ENCODE data around the gene GAMT. TPM values are rescaled to one million over a fixed set of nuclear protein-coding genes. Genes with fewer than 3 reads are reported as not detected.

The GAMT gene
- polyA plus RNA-seq, 1 experiment, result 26.9 TPM

GRCh38 chr19:1384085-1384462, 17.3 kb downstream of the GAMT start:
- no peaks in the 10 kb centered on the region for H3K27me3 ChIP-seq (ENCODE audit: control insufficient read depth, insufficient read depth, low read length)
- no peak for TF ChIP-seq CTCF (IDR thresholded peaks at IDR 0.05; ENCODE audit: low read depth, low read length)
- H3K4me3 ChIP-seq (ENCODE audit: low read depth, low read length), result peak overlapping the region; percentile 91
- H3K27ac ChIP-seq (ENCODE audit: low read depth, low read length), result no peak overlapping the region
- DNase-seq (ENCODE audit: low read depth, low spot score), result no peak
- ChIA-PET POLR2A (no interaction called here), CTCF (no interaction called here)
- H3K9me3 ChIP-seq (ENCODE audit: control insufficient read depth, insufficient read depth, low read length), result peaks cover 5% of the 10 kb centered on the region; the same call in 1 of the 2 replicates

DNA sequence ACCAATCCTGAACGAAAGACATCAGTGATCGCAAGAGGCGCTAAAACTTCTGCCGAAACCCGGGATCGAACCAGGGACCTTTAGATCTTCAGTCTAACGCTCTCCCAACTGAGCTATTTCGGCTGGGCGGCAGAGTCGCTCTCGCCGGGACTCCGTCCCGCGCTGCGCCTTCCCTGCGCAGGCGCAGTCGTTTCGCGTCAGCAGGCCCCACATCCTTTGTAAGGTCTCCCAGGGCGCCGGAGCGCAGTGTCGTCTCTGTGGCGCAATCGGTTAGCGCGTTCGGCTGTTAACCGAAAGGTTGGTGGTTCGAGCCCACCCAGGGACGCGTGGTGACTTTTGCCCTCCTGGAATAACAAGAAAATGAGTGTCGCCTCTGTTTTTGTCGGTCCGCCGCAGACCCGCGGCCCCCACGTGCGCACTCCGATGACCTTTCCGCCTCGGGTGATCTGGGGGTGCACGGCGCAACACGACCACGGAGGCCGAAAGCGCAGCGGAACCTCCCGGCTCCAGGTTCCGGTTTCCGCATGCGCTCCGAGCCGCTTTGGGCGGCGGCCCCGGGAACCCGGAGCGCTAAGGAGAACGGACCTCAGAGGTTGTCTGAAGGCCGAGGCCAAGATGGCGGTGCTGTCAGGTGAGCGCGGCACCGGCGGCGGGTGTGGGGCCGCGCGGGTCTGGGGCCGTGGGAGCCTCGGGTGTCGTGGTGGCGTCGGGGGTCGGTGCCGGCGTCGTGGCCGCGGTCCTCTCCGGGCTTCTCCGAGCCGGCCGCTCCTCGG, 17.8 kb downstream of the GAMT start, which contains the start of gene NDUFS7:
NDUFS7 (plus strand) TSS at position 596 of the 773 bp plus-strand sequence; CDS start at position 616, 20 bp downstream.
- Histone ChIP-seq H3K4me3 (ENCODE audit: low read depth, low read length) (peak within 1 kb of the TSS; percentile 91), H3K27me3 (ENCODE audit: control insufficient read depth, insufficient read depth, low read length) (no peaks in the 10 kb centered on the region), H3K27ac (ENCODE audit: low read depth, low read length) (peak within 1 kb of the TSS; percentile 75), H3K9me3 (ENCODE audit: control insufficient read depth, insufficient read depth, low read length) (peaks cover 1% of the 10 kb centered on the region; the same call in 1 of the 2 replicates)
- TF ChIP-seq CTCF (IDR thresholded peaks at IDR 0.05; ENCODE audit: low read depth, low read length), result peak; percentile 27; the same call in 1 of the 2 replicates
- POLR2A ChIA-PET, result interaction anchor here (0.6 to 1.1 kb wide), 7 partner anchors 13 to 139 kb away, joined by 3 to 8 read pairs (median 4); partner anchors contain the start of gene CIRBP
- CTCF ChIA-PET, result no interaction called here
- peak; percentile 85 for DNase-seq (ENCODE audit: low read depth, low spot score)

- no peaks in the 10 kb centered on the region for H3K27me3 ChIP-seq (ENCODE audit: control insufficient read depth, insufficient read depth, low read length)
- TF ChIP-seq CTCF (IDR thresholded peaks at IDR 0.05; ENCODE audit: low read depth, low read length), result no peak
- ChIA-PET POLR2A (interaction anchor here (0.6 to 1.1 kb wide), 7 partner anchors 14 to 139 kb away, joined by 3 to 8 read pairs (median 4); partner anchors contain the start of gene CIRBP), CTCF (interaction anchor here (0.8 kb wide), 1 partner anchor 103 kb away, joined by 3 read pairs; no protein-coding TSS in a partner anchor)
- DNase-seq (ENCODE audit: low read depth, low spot score), result no peak
- peaks cover under 1% of the 10 kb centered on the region; the same call in 1 of the 2 replicates for H3K9me3 ChIP-seq (ENCODE audit: control insufficient read depth, insufficient read depth, low read length)
- no peak overlapping the region for H3K27ac ChIP-seq (ENCODE audit: low read depth, low read length)
- H3K4me3 ChIP-seq (ENCODE audit: low read depth, low read length), result no peak overlapping the region
Measured at GRCh38 chr19:1383017-1383311, 18.4 kb downstream of the GAMT start.

DNA sequence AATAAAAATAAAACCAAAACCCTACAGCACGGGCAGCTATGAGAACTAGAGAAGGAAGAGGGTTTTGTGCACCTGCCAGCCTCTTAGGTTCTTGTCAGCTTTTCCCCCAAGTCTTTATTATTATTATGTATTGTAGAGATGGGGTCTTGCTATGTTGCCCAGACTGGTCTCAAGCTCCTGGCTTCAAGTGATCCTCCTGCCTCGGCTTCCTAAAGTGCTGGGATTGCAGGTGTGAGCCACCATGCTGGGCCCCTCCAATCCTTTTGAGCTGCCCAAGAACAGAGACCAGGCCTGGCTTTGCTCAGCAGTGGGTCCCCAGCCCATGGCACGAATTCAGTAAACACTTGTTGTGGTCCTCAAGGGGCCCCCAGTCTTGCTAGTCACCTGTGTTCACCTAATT, 19.1 kb downstream of the GAMT start:
- no peak for TF ChIP-seq CTCF (IDR thresholded peaks at IDR 0.05; ENCODE audit: low read depth, low read length)
- Histone ChIP-seq H3K9me3 (ENCODE audit: control insufficient read depth, insufficient read depth, low read length) (peaks cover 5% of the 10 kb centered on the region; the same call in 1 of the 2 replicates), H3K4me3 (ENCODE audit: low read depth, low read length) (no peak overlapping the region), H3K27ac (ENCODE audit: low read depth, low read length) (no peak overlapping the region), H3K27me3 (ENCODE audit: control insufficient read depth, insufficient read depth, low read length) (no peaks in the 10 kb centered on the region)
- CTCF ChIA-PET, result interaction anchor here (0.8 kb wide), 1 partner anchor 103 kb away, joined by 3 read pairs; no protein-coding TSS in a partner anchor
- DNase-seq (ENCODE audit: low read depth, low spot score), result no peak
- POLR2A ChIA-PET, result interaction anchor here (0.5 to 1.1 kb wide), 4 partner anchors 15 to 113 kb away, joined by 3 to 11 read pairs (median 3); partner anchors contain the start of gene CIRBP

- ChIA-PET POLR2A (no interaction called here), CTCF (no interaction called here)
- Histone ChIP-seq H3K27ac (ENCODE audit: low read depth, low read length) (no peak overlapping the region), H3K9me3 (ENCODE audit: control insufficient read depth, insufficient read depth, low read length) (peaks cover 5% of the 10 kb centered on the region; the same call in 1 of the 2 replicates), H3K27me3 (ENCODE audit: control insufficient read depth, insufficient read depth, low read length) (no peaks in the 10 kb centered on the region), H3K4me3 (ENCODE audit: low read depth, low read length) (no peak overlapping the region)
- no peak for DNase-seq (ENCODE audit: low read depth, low spot score)
- TF ChIP-seq CTCF (IDR thresholded peaks at IDR 0.05; ENCODE audit: low read depth, low read length), result no peak
Measured at GRCh38 chr19:1379961-1380489, 21.3 kb downstream of the GAMT start.
